WTC11 (cell line): Measurements from ENCODE around the gene RSPO1.

Source experiments
- ARID4B ChIP-seq: sonication (generic); formaldehyde crosslinking; IDR thresholded peaks from 2 replicates; pipeline ENCODE4 v1.8.0; 2023; ENCODE audit warnings: missing genetic modification reagents, mild to moderate bottlenecking, borderline replicate concordance
- ATF3 ChIP-seq: sonication (generic); formaldehyde crosslinking; conservative IDR thresholded peaks from 2 replicates; pipeline ENCODE4 v1.8.1; 2022; ENCODE audit warnings: mild to moderate bottlenecking, missing genetic modification reagents
- CTCF ChIP-seq: fragments of 200-600 bp; IDR thresholded peaks from 2 replicates; pipeline ENCODE4 v1.8.0; 2022; ENCODE audit warnings: antibody characterized with exemption
- E2F4 ChIP-seq: sonication (generic); formaldehyde crosslinking; IDR thresholded peaks from 2 replicates; pipeline ENCODE4 v1.8.1; 2022; ENCODE audit warnings: low read depth, mild to moderate bottlenecking, moderate library complexity, missing genetic modification reagents, borderline replicate concordance
- HMGXB4 ChIP-seq: sonication (generic); formaldehyde crosslinking; IDR thresholded peaks from 2 replicates; pipeline ENCODE4 v1.8.1; 2023; ENCODE audit warnings: mild to moderate bottlenecking, moderate library complexity, missing genetic modification reagents
- NR2C2 ChIP-seq: sonication (generic); formaldehyde crosslinking; IDR thresholded peaks from 2 replicates; pipeline ENCODE4 v1.8.0; 2022; ENCODE audit warnings: mild to moderate bottlenecking, missing genetic modification reagents
- PRDM15 ChIP-seq: sonication (generic); formaldehyde crosslinking; IDR thresholded peaks from 2 replicates; pipeline ENCODE4 v1.8.0; 2022; ENCODE audit warnings: missing genetic modification reagents
- USF2 ChIP-seq: sonication (generic); formaldehyde crosslinking; IDR thresholded peaks from 2 replicates; pipeline ENCODE4 v1.8.1; 2023; ENCODE audit warnings: mild to moderate bottlenecking, missing genetic modification reagents, moderate library complexity

GRCh38 chr1:37653906-37654305 is 19.2 kb upstream of the RSPO1 start:
- TF ChIP-seq CTCF (no peak), USF2 (CRISPR knock-in tag) (no peak), ATF3 (CRISPR knock-in tag) (no peak), HMGXB4 (no peak), E2F4 (CRISPR knock-in tag) (no peak), NR2C2 (CRISPR knock-in tag) (no peak), PRDM15 (CRISPR knock-in tag) (no peak), ARID4B (no peak)
